HG03135 (cell line): Measurements from ENCODE around the gene RCAN1.

Source experiments
- ATAC-seq: cut with Tn5 transposase; IDR thresholded peaks from one replicate; pipeline ENCODE4 v1.9.1; 2021; ENCODE audit warnings: mild to moderate bottlenecking, moderate library complexity; ENCODE audit not compliant: unreplicated experiment

Gene RCAN1

DNA sequence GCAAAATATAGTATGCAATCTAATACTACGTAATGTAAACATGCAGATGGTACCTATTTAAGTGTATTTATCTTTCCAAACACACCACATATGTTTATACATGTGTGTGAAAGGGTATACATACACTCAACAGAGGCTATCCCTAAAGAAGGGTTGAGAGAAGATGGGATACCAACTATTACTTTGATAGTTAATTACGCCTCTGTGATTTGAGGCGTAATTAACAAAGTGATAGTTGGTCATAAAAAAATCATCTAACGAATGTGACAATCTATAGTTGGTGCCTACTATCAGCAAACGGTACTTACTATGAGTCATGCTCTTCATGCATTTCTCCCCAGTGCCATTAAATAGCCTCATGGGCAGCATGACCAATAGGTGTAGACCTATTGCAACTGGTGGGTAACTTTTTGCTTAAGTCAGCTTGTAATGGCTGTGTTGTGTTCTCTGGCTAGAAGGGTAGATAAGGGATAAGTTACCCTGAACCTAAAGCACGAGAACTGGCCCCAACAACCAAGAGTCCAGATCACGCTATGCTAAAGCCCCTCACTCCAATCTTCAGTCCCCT, 15.3 kb downstream of the RCAN1 start:
- ATAC-seq, result no peak

DNA sequence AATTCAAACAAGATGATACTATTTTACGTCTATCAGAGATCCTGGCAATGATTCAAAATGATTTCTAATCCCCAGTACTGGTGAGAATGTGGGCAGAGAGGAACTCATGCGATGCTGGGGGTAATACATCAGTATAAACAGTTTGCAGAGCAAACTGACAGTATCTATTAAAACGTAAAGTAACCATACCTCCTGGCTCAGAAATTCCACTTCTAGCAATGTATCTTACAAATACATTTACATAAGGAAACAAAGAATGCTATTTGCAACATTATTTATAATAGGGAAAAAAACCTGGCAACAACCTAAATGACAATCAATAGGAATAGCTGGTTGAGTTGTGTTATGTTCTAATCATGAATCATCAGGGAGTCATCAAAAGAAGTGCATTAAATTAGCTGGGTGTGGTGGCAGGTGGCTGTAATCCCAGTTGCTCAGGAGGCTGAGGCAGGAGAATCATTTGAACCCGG, 15.9 kb downstream of the RCAN1 start:
- ATAC-seq, result no peak

DNA sequence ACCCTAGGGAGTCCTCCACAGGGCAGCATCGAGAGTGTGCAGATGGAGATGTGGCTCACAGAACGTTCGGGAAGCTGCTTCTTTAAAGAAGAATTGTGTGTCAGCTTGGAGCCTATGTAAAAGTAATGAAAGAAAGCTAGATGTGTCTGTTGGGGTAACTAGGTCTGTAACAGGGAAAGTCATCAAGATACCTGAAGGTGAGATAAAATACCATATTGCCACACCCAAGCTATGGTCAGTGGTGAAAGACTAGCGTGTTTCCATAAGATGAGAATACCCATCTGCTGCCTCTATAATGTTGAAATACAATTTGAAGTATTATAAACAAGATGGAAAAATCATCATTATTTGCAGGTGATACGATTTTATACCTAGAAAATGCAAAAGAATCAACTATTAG, 17.5 kb downstream of the RCAN1 start:
- no peak for ATAC-seq

DNA sequence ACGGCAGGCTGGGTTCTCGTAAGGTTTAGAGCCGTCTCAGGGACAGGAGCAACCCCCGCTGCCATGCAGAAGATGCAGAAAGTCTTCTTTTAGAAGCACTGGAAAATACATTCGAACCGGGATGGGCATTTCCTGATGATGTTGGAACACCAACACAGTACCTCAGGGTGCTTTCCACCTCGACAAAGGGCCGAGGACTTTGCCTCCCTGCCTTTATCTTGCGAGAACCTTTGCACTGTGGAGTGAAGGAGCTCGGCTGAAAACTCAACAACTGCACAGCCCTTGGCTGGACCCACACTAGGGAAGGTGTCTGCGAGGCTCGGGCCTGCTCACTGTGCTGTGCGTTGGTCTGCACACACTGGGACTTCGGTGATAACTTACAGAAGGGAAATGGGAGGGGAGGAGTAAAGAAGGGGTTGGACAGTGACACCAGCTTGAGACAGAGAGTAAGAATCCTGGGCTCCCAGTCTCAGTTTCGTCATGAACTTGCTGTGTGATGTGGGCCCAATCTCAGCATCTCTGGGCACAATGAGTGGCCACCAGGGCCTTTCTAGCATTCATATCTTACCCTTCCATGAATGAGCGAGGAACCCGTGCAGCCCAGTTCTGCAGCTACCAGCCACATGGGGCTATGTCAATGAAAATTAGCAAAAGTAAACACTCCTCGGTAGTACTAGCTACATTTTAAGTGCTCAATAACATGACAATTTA, 18.2 kb downstream of the RCAN1 start:
- ATAC-seq, result no peak

DNA sequence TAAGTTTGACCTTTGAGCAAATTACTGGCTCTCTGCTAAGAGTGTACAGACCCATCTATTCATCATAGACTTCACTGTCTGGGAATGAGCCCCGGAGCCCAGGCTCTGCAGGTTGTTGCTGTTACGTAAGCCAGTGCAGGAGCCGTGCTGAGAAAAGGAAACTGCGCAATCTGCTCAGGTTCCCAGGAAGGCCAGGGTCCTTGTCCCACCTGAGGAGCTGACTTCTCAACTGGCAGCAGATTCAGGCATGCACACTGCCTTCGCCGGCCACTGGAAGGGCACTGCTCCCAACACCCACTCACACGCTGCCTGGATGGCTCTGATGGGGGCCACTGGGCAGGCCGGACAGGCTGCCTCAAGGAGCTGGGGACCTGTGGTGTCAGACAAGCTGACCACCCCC, 19.5 kb downstream of the RCAN1 start:
- no peak for ATAC-seq

DNA sequence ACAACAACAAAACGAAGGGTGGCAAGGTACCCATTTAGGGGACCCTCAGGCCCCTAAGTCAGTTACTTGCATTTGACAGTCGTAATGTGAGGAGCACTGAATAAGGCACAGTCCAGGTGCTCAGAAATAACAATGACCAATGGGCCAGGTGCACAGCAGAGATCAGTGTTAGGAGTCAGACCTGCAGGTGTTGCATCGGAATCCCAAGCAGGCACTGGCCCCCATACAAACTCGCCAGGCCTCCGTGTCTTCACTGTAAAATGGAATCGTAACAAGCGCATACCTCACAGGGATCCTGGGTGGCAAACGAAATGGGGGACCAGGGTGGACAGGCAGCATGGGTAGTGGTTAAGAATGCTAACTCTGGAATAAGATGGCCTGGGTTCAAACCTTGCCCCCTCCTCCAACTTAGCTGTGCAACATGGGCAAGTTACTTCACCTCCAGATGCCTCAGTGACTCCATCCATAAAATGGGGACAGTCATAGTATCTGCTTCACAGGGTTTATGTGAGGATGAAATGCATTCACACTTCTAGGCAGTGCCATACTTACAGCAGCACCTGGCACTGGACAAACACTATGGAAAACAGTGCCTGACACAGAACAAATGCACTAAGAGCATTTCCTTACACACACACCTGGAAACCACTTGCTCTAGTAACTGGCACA, 20.2 kb downstream of the RCAN1 start:
- no peak for ATAC-seq

DNA sequence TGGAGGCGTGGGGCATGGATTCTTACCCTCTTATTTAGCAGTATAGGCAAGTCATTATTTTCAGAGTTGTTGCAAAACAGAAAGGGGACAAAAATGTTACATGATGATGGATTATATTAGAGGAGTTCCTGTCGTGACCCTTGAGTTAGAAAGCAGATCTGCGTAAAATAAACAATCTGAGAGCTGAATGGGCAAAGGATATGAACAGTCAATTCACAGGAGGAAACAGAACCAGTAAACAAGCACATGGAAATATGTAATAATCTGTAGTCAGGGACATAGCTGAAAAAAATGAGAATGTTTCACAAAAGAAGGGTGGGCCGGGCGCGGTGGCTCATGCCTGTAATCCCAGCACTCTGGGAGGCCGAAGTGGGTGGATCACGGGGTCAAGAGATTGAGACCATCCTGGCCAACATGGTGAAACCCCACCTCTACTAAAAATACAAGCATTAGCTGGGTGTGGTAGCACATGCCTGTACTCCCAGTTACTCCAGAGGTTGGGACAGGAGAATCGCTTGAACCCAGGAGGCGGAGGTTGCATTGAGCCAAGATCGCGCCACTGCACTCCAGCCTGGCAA, 20.9 kb downstream of the RCAN1 start:
- ATAC-seq, result no peak

DNA sequence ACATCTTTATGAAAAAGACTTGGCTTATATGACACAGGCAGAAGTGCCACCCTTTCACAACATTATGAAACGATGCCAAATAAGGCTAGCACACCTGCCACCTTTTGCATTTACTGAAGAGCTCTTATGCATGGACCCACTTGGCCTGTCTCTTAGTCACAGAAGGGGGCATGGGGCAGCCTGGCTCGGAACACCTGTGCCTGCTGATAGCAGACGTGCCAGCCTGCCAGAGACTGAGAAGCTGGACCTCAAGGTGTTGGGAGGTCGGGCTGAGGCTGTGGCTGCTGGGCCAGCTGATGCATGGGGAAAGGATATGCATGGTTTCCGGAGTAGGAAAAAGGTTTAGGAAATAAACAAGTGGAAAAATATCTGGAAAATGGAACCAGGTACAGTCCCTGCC, 21.5 kb downstream of the RCAN1 start:
- no peak for ATAC-seq

DNA sequence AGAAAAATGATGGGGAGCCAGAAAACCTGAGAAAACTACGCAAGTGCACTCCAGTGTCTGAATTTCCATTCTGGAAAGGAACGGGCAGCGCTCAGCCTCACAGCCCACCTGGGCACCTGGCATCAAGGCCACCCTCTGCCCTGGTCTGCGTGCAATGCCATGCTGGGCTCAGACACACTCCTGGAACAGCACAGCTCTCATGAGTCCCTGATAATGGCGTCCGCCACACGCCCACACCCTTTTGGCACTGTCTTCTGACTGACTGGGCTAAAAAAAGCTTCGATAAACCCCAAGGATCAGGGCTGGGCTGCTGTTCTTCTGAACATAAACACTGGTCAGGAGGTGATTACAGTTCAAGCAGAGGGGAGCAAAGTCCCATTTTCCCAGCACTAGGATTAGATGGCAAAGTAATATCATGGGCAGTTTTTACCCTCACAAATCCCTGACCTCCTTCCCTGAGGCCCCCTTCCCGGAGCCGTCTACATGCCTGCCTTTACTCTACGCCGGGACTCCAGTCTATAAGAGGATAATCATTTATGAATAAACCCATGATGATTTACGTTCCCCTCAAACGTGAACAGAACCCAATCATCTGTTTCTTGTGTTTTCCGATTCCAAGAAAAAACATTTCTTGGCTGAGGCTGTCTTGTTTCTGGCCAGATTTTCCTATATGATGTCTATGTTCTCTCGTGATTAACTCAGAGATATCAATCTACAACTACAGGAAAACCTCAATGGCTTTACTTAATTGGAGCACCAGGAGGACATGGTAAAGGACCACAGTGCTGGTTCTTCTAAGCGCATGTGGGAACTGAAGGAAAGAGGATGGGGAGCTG, 22.6 kb downstream of the RCAN1 start:
- ATAC-seq, result no peak

DNA sequence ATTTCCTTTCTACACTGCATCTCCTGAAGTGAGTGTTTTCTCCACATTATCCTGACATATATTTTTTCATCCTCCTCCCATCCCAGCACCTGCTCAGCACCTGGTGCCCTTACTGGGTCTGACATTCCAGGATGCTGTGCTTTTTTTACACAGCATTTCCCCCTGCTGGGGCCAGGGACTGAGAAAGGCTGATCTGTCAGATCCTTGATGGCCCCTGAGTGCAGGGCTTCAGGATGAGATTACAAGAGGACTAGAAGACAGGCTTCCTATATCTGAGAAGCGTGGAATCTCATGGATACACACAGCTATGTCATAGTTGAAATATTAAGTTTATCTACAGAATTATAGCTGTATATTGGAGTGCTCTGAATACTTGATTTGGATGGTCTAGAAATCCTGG, 24.4 kb downstream of the RCAN1 start:
- ATAC-seq, result no peak

DNA sequence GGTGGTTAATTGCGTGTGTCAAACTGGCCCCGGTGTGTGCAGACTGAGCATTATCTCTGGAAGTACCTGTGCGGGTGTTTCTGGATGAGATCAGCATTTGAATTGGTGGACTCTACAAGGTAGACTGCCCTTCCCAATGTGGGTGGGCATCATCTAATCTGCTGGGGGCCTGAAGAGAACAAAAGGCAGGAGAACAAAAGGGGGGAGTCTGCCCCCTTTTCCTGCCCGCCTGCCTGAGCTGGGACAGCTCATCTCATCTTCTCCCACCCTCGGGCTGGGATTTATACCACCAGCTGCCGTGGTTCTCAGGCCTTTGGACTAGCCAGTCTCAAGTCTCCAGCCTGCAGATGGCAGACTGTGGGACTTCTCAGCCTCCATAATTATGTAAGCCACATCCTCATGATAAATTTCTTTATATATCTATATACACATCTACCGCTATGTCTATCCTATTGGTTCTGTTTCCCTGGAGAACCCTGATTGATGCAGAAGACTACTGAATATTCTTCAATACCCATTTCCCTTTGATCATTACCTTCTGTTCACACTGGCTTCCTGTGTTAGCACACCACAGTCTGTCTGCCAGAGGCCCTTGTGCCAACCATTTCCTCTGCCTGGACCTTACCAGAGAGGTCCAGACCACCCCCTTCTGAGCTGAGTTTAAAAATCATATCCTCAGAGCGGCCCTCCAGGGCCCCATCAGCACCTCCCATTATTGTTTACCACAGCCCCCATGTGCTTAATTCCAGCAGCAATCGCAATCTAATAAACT, 25.2 kb downstream of the RCAN1 start:
- no peak for ATAC-seq

DNA sequence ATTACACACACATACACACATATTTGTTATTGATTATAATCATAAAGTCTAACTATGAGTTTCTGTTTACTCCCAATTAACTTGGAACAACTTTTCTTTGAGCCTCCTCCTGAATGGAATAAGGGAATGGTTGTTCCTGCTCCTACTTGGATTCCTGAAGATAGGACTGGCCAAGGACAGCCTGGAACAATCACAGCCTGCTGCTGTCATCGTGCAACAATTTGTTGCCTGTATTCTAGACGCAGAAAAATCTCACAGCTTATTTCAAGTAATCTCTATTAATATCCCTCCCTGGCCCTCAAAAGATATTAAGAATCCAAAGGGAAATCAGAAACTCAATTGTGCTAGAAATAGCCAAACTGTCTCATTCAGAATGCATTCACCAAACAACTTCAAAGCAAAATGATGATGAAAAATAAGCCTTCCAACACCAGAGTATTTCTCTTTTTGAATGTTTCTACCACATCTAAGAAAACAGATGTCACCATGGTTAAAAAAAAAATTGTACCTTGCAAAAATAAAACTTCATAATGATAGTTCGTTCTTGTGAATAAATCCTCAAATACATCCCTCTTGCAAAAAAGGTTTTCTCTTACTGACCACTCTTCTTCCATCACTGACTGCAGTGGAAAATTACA, 30.9 kb downstream of the RCAN1 start:
- no peak for ATAC-seq

DNA sequence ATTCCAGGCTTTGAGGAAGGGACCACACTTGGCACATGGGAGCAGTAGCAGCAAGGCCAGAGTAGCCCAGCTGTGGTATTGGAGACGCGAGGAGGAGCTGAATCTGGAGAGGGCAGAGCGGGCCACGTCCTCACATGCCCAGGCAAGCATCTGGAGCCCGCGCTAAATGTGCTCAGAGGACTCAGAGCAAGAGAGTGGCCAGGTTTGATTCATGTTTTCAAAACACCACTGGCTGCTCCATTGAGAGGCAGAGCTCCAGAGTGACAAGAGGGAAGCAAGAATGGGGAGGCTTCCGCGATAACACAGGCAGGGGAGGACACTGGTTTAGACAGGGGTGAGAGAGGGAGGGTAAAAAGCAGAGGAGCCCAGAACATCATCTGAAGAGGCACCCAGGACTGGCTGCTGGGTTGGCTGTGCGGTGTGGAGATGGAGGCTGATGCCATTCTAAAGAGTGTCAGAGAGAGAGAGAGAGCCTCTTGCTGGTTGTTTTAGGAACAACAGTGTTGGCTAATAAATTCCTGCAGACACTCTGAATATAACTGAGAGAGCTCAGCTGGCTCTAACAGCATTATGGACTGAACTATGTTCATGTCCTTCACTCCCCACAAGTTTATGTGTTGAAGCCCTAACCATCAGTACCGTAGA, 32.3 kb downstream of the RCAN1 start:
- ATAC-seq, result peak; percentile 55

DNA sequence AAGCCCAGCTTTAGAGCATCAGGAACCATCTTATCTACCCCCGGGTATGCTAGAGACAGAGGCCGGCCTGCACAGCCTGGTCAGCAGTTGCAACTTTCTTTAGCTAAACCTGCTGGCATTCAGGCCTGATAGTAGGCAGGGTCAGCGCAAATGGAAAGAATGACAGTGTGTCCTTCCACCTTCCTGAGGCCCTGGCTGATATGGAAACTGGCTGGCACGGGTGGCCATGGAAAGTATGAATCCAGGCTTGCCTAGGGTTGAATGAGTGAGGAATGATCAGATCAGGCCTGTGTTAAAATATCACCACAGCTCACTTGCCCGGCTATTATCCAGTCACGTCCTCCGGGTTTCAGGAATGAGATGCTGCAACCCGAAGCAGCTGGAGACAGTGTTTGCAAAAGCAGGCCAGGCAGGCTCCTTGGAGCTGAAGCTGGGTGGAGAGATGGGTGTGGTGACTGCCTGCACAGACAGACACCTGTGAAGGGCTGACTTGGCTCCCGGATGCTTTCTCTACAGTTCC, 34.7 kb downstream of the RCAN1 start:
- ATAC-seq, result no peak

DNA sequence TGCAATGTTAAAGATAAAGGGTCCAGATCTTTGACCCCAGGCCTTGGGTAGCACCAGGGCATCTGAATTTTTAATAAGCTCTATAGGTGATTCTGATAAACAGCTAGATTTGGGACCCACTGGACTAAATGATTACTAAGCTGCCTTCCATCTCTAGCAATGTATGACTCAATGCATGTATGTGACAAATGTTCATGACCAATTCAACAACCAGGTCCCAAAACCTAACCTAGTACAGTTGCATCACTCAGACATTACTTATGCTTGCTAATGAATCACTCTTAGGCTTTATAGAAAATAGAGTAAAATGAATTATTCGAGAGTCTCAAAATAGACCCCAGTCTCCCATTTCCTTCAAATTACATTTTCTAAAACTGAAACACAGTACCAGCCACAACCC, 35.5 kb downstream of the RCAN1 start:
- no peak for ATAC-seq

DNA sequence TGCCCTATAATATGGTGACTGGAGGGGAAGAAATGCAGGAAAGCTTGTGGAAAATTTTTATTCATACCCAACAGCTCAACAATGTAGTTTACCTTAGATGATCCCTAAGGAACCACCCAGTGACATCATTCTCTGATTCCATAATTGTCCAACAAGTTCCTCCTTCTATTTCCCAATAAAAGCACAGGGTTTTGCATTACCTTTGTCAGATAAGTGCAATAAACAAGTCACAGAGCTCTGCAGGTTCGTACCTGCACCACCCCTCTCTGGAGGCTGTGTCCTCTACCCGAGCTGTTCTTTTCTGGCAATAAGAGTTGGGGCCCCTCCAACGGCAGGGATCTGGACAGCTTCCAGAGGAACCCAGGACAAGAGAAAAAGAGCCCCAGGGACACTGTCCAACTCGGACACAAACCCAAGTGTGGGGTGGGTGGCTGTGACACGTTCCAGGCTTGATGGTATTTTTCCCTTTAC, 38.8 kb downstream of the RCAN1 start:
- no peak for ATAC-seq

DNA sequence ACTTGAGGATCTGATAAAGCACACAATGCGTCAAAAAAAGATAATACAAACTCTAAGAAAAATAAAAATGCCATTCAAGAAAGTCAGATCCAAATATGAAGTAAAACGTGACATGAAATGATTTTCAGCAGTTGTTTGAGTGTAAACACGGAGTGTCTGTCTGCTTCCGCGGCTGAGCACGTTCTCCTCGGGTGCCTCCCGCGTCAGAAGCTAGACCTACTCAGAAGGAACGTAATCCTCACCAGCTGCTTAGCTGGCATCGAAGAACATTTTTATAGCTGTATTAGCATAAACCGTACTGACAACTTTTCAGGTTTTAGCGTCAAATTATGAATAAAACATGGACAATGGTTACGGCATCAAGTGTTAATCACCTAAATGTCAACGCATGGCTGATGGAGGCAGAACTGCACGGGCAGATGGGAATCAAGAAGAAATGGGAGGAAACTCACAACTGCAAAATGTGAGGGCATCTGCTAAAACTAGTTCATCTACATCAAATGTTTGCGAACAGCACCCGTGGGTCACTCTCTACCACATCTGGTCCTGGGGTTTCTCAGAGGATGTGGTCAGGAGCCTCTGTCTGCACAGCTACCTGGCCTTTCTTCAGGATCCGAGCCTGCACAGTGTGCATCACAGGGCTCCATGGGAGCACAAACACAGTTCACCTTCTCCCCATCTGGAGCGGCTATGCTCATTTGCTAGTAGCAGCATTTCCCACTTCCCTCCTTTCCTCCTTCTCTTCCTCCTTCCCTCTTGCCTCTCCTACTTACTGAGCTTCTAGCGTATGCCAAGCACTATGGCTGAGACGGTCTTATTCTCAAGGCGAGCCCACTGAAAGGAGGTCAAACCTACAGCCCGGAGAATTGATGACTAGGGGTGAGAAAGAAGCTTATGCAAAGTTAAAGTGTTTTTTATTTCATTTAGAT, 40.0 kb downstream of the RCAN1 start:
- ATAC-seq, result no peak

DNA sequence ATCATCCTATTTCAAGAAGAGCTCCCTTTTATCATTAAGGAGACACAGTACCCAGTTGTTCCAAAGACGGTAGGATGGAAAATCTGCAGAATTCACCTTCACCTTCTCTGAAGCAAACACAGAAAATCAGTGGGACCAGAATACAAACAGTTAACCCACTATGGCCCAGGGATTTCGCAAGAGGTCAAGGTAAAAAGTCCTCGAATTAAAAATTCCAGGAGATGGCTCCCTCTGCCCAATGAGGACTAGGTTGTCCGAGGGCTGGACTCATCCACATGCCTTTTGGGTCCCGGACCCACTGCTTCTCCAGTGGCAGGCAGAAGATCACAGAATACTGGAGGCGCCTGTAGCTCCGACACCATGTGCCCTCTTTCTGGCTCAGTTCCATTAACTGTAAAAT, 42.9 kb downstream of the RCAN1 start:
- ATAC-seq, result no peak
